Uterine smooth muscle cell (primary cell): Measurements from ENCODE around the gene PLCD1. TPM values are rescaled to one million over a fixed set of nuclear protein-coding genes. Genes with fewer than 3 reads are reported as not detected.

Source experiments
- total RNA-seq: library from RNA; depleted of rRNA; stranded (reverse); fragments of >200 nt; gene quantifications from 2 replicates; pipeline ENCODE4 v1.2.3, GENCODE V29; 2014

Gene PLCD1
- total RNA-seq = 11.8 and 26.6 TPM in 2 replicates

DNA sequence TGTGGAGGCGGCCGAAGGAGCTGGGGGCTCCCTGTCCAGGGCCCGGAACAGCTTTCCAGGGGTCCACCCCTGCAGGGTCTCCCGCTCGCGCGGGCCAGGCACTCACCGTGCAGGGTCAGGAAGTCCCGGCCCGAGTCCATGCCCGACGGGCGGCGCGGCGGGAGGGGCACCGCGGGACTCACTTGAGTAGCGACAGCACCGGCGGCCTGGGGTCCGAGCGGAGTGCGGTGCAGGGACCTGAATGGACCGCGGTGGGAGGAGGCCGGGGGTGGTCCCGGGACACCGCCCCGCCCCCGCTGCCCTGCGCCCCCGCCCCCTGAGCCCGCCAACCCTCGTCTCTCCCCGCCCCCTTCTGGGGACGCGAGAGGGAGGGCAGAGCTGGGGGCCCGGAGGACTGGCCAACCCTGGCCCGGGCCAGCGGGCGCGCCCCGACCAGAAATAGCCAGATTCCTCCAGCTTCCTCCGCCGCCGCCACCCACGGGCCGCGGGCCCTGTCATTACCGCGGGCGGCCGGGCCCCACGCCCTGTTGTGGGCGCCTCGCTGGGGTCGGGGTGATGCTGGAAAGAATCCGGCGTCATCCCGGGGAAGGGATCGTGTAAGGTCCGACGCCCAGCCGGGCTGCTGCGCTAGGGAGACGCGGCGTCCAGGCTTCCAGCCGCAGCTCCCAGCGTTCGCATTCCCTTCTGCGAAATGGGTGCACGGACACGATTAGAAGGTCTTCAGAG is at the start of gene PLCD1:
TSS of gene PLCD1 (minus strand) at position 243 of the 726 bp plus-strand sequence. CDS start at position 140, 103 bp downstream.

GRCh38 chr3:38039101-38039898 is 9.9 kb upstream of the PLCD1 start, which contains the start of gene DLEC1:
TSS of gene DLEC1 (plus strand) at chr3:38039208. CDS start at chr3:38039226, 18 bp downstream.

DNA sequence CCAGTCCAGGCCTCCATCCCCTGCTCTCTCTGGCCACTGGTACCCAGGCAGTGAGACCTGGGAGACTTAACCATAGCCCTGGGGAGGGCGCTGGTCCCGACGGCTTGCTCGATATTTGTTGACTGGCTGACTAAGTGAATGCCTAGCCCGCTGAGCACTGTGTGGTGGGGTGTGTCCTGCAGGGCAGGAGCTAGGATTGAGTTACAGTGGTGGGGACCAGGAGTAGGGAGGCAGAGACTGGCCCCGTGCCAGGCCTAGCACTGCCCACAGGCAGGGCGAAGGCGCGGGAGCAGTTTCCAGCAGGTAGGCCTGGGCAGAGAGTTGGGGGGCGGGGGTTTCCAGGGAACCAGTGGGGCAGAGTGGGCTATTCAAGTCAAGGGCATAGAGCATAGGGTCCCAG is 38.9 kb downstream of the PLCD1 start, which contains the start of gene VILL:
TSS of gene VILL (plus strand) at position 260 of the 400 bp plus-strand sequence. CDS start 2,887 bp downstream, outside the sequence.

Other genes with a start within 250 kb of the PLCD1 start
- 31.8 and 38.2 TPM in 2 replicates for gene CTDSPL, start 167.8 kb downstream of the PLCD1 start, total RNA-seq
- gene VILL, start 38.9 kb downstream of the PLCD1 start, total RNA-seq = 5.3 and 7.9 TPM in 2 replicates
- 0.11 and 0.12 TPM in 2 replicates for gene DLEC1, start 9.6 kb upstream of the PLCD1 start, total RNA-seq
- 31.0 and 35.2 TPM in 2 replicates for gene ACAA1, start 107.5 kb upstream of the PLCD1 start, total RNA-seq
- gene MYD88, start 109.0 kb upstream of the PLCD1 start, total RNA-seq = 11.9 and 12.5 TPM in 2 replicates
- 39.4 and 50.9 TPM in 2 replicates for gene OXSR1, start 135.9 kb upstream of the PLCD1 start, total RNA-seq
- gene SLC22A13, start 236.2 kb upstream of the PLCD1 start, total RNA-seq = 0.22 and 0.25 TPM in 2 replicates